Posterior vena cava (tissue), 2 donors: Measurements from ENCODE around the gene FBXO41. TPM values are rescaled to one million over a fixed set of nuclear protein-coding genes. Genes with fewer than 3 reads are reported as not detected.
A peak's percentile ranks its signal among the peaks of the same experiment; 100 is the strongest.

Experiments
- DNase-seq: peaks from one replicate; pipeline ENCODE4 v3.0.0-alpha.2; 2020; ENCODE audit warnings: low spot score
- intact Hi-C, 2 donors: fragments of 100-400 bp; cut with DNase I; formaldehyde crosslinking; loops; one replicate each; pipeline versions ENCODE4 v1.14.1 to v1.14.2; 2022 to 2023
- total RNA-seq, 2 donors: library from RNA; stranded (reverse); fragmentation: NEBNext Ultra II Directional; extraction: Animal tissue kit (Norgen Biotek cat#: 25700); gene quantifications; one replicate each; pipeline ENCODE4 v1.2.1, GENCODE V29; 2021
- donor health status: DM: yes; HTN: yes; CAD: no.
- donor health status: DM: yes; HTN: yes; CAD: no.

FBXO41 gene
- total RNA-seq, 2 donors from 2014 or later: 1.4 to 1.8 TPM

GRCh38 chr2:73291461-73292315 is 7.4 kb upstream of the FBXO41 start:
- intact Hi-C loops: no loop called here
- peak; percentile 84 for DNase-seq

GRCh38 chr2:73291093-73291460 is 6.8 kb upstream of the FBXO41 start:
- peak; percentile 89 for DNase-seq
- intact Hi-C loops: no loop called here

GRCh38 chr2:73290049-73290839 is 6.0 kb upstream of the FBXO41 start:
- DNase-seq: no peak
- intact Hi-C loops: no loop called here

GRCh38 chr2:73289304-73289703 is 5.0 kb upstream of the FBXO41 start:
- DNase-seq: no peak
- intact Hi-C loops: no loop called here

- DNase-seq: no peak
- intact Hi-C loops: no loop called here
Observed at GRCh38 chr2:73286134-73286655, 1.9 kb upstream of the FBXO41 start.

GRCh38 chr2:73285159-73285739 is 971 bp upstream of the FBXO41 start:
- intact Hi-C loops: no loop called here
- DNase-seq: no peak

GRCh38 chr2:73283545-73284295 is 558 bp downstream of the FBXO41 start:
- intact Hi-C loops: no loop called here
- no peak for DNase-seq

GRCh38 chr2:73282924-73283544 is 1.2 kb downstream of the FBXO41 start:
- intact Hi-C loops: no loop called here

GRCh38 chr2:73281244-73281643 is 3.0 kb downstream of the FBXO41 start:
- DNase-seq: no peak
- intact Hi-C loops: no loop called here

More at GRCh38 chr2:73282924-73283544, 1.2 kb downstream of the FBXO41 start:
- no peak for DNase-seq

- intact Hi-C loops: no loop called here
- DNase-seq: no peak
Observed at GRCh38 chr2:73279852-73280251, 4.4 kb downstream of the FBXO41 start.

- DNase-seq: no peak
- intact Hi-C loops: loop anchor here in 1 of 2 donors (5.0 kb wide), 1 partner anchor 1640 kb away; no protein-coding TSS in a partner anchor
Observed at GRCh38 chr2:73272270-73272669, 12.0 kb downstream of the FBXO41 start.

- intact Hi-C loops: loop anchor here in 1 of 2 donors (1.0 to 5.0 kb wide), 2 partner anchors 31 to 1638 kb away; no protein-coding TSS in a partner anchor
Observed at GRCh38 chr2:73269686-73270465, 14.4 kb downstream of the FBXO41 start.

GRCh38 chr2:73268830-73269685 is 15.2 kb downstream of the FBXO41 start:
- peak; percentile 80 for DNase-seq

More at GRCh38 chr2:73269686-73270465, 14.4 kb downstream of the FBXO41 start:
- no peak for DNase-seq

GRCh38 chr2:73268366-73268829 is 15.9 kb downstream of the FBXO41 start:
- intact Hi-C loops: no loop called here

More at GRCh38 chr2:73268830-73269685, 15.2 kb downstream of the FBXO41 start:
- intact Hi-C loops: no loop called here

GRCh38 chr2:73267008-73267407 is 17.3 kb downstream of the FBXO41 start:
- no peak for DNase-seq

More at GRCh38 chr2:73268366-73268829, 15.9 kb downstream of the FBXO41 start:
- DNase-seq: no peak

GRCh38 chr2:73266061-73266901 is 18.0 kb downstream of the FBXO41 start:
- intact Hi-C loops: no loop called here

More at GRCh38 chr2:73267008-73267407, 17.3 kb downstream of the FBXO41 start:
- intact Hi-C loops: no loop called here

More at GRCh38 chr2:73266061-73266901, 18.0 kb downstream of the FBXO41 start:
- DNase-seq: peak; percentile 72
